GM18873 (cell line): ENCODE data around the gene ERAL1.
"Not testable (repeated sequence)": the region's sequence is repeated elsewhere in the genome, so short reads cannot be mapped to it uniquely, and the experiment has no call there.

Experiments
- ATAC-seq: cut with Tn5 transposase; IDR thresholded peaks from one replicate; pipeline ENCODE4 v1.9.1; 2021; ENCODE audit warnings: mild to moderate bottlenecking, moderate library complexity, moderate number of reproducible peaks; ENCODE audit not compliant: unreplicated experiment, low FRiP score

The ERAL1 gene

DNA sequence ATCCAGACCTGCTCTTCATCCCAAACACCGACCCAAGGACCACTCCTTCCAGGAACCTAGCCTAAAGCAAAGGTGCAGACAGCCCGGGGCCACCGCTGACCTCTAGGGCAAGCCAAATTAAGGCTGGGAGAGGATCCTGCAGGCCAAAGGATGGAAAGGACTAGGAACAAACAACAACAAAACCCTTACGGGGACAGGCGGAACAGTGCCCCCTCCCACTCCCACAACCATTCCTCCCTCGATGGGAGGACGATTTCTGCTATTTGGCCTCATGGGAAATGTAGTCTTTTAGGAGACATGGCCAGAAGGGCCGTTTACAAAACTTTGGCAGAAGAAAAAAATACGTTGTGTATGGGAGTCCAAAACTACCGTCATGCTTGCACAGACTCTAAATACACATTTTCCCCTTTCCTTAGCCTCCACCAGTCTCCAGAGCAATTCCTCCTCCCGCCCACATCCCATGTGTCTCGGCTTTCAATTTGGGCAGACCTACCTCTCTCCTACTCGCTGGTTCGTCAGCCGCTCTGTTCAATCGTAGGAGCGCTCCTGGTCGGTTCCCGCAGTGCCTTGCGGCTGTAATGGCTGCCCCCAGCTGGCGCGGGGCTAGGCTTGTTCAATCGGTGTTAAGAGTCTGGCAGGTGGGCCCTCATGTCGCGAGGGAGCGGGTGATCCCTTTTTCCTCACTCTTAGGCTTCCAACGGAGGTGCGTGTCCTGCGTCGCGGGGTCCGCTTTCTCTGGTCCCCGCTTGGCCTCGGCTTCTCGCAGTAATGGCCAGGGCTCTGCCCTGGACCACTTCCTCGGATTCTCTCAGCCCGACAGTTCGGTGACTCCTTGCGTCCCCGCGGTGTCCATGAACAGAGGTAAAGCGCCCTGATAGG, at the start of gene ERAL1:
ERAL1 (plus strand) TSS at position 560 of the 879 bp plus-strand sequence; CDS start at position 579, 19 bp downstream.
- ATAC-seq: peak; percentile 69

DNA sequence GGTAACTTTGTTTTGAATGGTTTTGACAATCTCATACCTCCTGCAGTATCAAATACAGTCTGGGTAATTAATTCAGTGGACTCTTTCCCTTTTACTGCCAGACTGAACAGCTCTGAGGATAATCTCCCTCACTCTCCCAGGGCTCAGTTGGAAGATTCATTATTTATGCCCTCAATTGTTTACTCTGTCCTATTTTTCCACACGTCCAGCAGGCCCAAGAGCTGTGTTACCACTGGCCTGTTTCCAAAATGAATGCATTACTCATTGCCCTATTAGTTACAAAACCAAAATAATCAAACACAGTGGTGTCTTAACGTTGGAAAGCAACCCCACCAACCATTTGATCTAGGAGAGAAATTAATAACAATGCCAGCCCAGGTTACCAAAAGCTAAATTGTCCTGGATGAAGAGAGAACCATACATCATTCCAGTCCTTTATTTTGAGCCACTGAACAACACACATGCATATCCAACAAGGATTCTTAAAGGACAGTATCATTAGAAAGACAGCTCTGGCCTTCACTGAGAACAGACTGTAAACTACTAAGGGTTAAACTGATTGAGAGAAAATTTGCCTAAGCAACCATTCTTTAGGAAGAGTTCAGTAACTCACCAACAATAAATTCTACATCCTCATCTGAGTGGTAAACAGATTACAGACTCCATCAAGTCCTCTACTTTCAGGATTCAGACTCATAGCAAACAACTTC, 46.7 kb upstream of the ERAL1 start:
- no peak for ATAC-seq

DNA sequence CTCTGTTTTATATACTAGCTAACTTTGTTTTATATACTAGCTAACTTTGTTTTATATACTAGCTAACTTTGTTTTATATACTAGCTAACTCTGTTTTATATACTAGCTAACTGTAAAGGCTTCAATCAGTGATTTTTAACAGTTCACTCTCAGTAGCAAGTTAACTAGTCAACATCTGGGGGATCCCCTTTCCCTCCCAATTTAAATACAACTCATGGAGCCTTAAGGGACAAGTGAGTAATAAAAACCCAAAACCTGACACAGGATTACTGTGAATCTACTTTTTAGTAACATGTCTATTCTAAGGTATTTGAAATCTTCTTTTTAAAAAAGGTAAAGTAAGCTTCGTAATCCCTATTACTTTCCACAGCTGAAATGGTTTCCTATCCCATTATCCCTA, 44.4 kb upstream of the ERAL1 start:
- ATAC-seq: no peak

DNA sequence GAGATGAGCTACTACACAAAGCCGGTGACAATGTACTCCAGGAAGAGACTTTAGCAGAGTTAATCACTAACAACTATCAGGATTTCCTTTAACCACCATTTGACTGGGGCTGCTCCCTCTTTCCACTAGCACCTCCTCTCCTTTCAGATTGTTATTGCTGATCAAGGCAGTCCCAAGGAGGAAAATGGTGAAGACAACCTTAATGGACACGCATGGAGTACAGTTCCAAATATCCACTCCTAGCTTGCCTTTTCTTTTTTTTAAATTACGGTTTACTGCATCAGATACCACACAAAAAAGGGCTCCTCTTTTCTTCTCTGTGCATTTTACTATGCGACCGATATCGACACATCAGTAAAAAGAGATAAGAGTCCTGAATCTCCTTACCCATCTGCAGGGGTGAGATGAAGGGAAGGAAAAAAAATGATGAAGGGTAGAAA, 43.1 kb upstream of the ERAL1 start:
- peak; percentile 9 for ATAC-seq

DNA sequence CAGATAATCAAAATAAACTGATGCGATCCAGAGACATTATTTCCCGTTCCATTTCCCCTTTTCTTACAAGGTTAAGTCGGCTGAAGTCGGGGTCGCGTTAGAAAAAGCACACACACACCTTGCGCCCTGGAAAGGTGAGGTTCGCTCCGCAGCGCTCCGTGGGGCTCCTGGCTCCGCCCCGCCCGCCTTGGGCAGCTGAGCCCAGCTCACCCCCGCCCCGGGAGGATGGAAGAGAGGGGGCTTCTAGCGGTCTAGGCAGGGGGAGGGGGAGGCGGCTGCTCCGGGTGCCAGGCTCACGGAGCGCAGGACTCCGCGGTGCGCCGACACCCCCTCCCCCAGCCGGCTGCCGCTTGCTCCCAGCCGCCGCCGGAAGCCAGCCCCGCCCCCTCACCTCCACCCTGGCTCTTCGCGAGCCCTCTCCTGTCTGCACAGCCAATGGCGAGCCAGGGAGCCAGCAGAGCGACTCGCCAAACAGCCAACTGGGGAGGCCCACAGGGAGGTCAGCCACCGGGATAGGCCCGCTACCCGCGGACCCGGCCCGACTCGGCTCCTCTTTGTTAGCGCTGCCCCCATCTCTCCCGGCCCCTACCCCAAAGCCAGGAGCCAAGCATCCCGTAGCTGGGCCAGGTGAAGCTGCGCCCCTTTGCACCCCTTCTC, 42.6 kb upstream of the ERAL1 start:
- peak; percentile 85 for ATAC-seq

DNA sequence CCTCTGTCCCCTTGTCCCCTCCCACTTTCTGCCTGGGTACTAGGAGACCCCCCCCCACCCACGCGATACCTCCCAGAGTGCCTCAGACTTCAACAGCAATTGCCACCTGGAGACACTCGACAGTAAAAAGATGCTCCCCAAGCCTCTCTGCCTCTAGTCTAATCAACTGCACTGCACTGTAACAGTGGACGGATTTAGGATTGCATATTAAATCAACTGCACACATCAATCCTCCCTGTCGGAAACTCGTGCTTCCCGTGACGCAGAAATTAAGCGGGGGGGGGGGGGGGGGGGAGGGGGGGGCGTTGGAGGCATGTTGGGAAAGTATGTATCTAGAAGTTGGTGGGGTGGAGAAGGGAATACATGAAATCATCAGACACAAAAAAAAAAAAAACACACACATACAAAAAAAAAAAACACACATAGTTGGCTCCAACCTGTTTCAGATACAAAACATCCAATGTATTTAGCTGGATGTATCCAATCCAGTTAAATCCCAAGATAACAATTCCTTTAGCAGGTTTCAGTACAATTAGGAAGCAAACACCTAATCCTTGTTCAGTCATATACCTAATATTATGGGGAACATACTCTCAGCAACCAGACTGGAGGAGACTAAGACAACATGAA, 42.0 kb upstream of the ERAL1 start:
- ATAC-seq: no peak

DNA sequence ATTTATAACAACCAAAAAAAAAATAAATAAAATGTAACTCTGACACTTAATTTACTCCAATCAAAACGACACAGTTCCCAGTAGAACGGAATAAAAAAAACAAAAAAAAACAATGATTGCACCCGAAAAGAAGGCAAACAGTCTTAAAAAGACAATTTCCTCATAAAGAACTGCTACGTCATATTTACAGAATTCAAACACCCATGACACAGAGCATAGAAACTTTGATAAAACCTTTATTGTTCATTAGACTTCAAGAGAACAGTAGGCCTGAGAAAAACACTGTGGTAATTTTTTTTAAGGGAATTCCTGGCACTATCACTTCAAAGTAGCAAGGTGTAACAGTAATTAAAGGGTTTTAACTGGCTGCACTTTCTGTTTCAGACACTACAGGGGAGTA, 38.3 kb upstream of the ERAL1 start:
- no peak for ATAC-seq

DNA sequence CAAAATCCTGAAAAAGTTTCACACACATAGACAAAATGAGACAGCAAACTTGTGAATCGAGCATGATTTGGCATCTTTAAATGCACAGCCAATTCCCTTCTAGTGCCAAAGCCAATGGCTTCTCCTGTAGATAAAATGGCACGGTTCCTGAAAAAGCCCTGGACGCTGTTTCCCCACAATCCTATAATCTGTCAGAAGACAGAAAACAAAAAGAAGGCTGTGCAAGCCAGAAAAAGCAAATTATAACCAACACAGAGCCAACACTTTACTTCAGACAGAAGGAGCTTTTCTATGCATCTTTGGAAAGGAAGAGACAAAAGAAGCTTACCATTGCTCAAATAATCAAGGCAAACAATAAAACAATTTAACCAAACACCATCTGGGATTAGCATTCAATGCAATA, 36.0 kb upstream of the ERAL1 start:
- no peak for ATAC-seq

DNA sequence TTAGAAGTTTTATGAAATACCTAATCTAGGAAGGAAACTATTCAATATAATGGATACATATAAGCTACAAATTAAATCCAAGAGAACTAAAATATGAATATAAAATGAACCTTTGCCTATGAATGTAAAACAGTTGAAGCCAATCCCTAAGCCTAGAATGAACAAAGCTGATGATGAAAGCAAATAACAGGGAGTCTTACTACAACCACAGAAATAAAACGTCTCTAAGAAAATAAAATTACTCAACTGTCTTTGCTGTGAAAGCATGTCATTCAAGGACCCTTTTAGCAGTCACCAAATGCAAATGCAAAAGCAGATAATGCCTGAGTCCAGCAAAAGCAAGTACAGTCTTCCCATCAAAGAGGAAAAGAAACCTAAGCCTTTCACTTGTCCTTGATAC, 35.2 kb upstream of the ERAL1 start:
- ATAC-seq: no peak

DNA sequence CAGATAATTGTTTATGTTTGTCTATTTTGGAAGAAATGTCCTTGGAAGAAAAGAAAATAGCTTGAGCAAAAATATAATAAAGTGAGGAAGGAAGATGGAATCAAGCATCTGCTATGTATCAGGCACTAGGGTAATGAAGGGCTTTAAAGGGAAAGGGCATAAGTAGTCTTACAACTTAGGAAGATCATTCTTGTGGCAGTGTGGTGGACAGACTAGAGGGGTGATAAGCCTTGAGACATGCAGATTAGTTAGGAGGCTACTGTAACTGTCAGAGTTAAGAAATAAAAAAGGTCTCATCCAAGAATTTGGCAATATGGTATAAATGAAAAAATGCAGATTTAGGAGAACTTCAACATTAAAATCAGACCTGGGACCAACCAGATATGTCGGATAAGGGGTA, 27.1 kb upstream of the ERAL1 start:
- ATAC-seq: no peak

DNA sequence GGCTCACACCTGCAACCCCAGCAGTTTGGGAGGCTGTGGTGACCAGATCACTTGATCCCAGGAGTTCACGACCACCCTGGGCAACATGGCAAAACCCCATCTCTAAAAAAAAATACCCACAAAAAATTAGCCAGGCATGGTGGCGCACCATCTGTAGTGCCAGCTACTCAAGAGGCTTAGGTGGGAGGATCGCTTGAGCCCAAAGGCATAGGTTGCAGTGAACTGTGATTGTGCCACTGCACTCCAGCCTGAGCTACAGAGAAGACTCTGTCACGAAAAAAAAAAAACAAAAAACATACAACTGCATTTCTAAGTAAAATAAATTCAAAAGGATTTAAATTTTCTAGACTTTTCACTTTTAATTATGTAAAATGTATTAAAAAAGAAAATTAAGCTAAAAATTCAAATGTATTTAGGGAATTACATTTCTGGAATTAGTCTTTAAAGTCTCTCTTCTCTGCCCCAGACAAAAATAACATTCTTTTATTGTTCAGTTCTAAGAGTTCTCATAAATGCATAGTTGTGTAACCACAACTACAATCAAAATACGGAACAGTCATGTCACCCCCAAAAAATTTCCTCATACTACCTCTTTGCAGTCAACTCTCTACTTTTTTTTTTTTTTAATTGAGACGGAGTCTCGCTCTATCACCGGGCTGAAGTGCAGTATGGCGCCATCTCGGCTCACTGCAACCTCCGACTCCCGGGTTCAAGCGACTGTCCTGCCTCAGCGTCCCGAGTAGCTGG, 26.3 kb upstream of the ERAL1 start:
- no peak for ATAC-seq

DNA sequence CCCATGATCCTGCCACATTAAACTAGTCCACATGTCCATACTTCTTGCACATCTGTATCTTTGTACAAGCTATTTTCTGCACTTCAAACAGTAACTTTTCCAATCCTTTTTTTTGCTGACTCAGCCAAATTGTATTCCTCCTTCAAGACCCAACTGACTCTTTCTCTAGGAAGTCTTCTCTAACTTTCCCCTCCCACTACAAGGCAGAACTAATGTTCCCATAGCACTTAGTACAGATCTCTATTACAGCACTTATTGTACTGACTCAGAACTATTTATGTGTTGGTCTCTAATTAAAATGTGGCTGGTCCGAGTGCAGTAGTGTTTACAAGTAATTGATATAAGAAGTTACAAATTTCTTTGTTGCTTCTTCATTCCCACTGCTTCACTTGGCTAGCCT, 20.4 kb upstream of the ERAL1 start:
- no peak for ATAC-seq

DNA sequence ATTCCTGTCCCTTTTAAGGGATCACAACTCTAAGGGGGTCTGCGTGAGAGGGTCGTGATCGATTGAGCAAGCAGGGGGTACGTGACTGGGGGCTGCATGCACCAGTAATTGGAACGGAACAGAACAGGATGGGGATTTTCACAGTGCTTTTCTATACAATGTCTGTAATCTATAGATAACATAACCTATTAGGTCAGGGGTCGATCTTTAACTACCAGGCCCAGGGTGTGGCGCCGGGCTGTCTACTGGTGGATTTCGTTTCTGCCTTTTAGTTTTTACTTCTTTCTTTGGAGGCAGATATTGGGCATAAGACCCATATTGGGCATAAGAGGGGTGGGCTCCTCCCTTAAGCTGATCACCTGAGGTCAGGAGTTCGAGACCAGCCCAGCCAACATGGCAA, 18.3 kb upstream of the ERAL1 start:
- not testable (repeated sequence) for ATAC-seq

DNA sequence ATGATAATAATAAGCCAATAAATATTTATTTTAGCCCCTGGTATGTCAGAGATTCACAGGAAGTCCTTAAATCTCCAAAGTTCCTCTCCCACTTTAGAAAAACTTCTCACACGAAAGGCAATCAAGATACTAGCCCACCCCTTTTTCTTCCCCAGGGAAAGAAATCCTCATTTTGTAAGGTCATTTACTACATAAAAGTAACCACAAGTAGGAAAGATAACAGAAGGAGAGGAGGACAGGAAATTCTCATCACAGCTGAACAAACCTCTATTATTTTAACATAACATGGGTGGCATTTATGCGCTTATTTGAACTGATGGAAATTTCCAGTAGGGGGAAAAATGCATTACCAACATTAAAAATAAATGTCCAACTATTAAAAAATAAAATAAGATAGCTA, 15.6 kb upstream of the ERAL1 start:
- no peak for ATAC-seq

DNA sequence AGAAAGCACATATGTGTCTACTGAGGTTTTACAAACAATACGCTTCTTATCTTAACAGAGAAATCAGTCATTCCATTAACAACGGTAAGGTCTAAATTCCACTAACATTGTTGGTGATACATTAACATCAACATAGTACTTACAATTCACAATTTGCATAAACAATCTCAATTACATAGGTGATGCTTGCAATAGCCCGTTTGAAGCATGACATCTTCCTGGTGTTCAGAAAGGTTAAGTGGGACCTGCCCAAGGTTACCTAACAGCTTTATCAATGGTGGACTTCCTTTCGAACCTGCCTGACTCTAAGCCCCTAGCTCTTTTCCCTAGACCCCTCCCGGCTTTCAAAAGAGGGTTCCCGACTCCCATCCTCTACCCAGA, 12.9 kb upstream of the ERAL1 start:
- no peak for ATAC-seq

DNA sequence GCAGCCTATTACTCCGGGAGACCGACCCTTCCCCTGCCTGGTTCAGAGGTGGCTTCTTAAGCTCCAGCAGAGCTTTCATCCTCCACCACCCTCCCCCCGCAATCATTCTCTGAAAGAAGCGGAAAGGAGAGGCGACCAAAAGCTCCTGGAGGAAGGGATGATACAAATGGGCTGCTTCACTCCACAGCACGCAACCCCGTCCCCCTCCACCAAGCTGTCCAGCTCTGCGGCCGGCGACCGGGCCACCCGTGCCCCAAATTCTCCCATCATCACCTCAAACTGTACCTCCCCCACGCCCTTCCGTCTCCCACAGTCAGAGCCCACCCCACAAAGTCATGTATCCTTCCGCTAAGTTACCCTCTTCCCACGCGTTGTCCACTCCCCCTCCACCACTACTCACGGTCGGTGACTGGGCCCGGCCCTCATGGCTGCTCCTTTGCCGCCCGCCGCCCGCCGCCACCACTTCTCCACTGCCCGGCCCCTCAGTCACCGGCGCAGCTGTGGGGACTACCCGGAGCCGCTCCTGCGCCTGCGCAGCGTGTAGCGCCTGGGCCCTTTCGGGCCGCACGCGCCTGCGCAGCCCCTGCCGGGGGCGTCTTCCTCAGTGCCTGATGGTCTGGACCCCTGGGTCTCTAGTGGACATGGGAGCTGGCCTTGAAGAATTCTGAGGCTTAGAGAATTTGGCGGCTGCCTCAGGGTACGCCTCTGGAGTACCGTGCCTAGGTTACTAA, 12.4 kb upstream of the ERAL1 start, which contains the start of gene FAM222B:
FAM222B (minus strand) TSS at position 509 of the 731 bp plus-strand sequence. CDS start 76,123 bp downstream, outside the sequence.
- ATAC-seq: no peak

DNA sequence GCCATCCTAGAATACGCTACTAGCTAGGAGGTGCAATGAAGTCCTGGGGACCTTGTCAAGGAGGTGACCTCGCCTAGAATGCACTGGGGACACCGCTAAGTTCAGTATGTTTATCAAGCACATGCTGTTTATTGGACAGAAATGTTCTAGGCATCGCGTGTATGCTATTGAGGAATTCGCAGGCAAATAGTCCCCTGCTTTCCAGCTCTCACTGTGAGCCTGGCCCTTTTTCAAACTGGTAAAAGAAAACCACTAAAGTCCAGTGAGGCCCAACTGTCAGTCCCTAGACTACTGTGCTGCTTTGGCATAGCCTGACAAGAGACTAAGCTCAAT, 11.0 kb upstream of the ERAL1 start:
- no peak for ATAC-seq

DNA sequence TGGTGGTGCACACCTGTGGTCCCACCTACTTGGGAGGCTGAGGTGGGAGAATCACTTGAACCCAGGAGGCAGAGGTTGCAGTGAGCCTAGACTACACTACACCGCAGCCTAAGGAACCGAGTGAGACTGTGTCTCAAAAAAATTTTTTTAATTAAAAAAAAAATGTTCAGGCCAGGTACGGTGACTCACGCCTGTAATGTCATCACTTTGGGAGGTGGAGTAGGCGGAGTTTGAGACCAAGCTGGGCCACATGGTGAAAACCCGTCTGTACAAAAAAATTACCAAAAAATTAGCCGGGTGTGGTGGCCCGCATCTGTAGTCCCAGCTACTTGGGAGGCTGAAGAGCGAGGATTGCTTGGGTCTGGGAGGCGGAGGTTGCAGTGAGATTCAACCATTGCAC, 8.6 kb upstream of the ERAL1 start:
- no peak for ATAC-seq

DNA sequence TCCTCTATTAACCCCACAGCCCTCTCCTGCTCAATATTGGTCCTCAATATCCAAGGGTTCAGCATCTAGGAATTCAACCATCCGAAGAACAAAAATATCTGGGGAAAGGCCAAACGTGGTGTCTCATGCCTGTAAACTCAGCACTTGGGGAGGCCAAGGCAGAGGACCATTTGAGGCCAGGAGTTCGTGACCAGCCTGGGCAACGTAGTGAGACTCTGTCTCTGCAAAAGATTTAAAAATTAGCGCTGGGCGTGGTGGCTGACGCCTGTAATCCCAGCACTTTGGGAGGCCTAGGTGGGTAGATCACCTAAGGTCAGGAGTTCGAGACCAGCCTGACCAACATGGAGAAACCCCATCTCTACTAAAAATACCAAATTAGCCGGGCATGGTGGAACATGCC, 8.1 kb upstream of the ERAL1 start:
- ATAC-seq: not testable (repeated sequence)
